ENCODE measurements around the gene SIKE1. TPM values are rescaled to one million over a fixed set of nuclear protein-coding genes. Genes with fewer than 3 reads are reported as not detected.

Gene SIKE1
- total RNA-seq: 35.9 and 48.0 TPM in 2 replicates

GRCh38 chr1:114780344-114781226 is at the start of gene SIKE1:
TSS of gene SIKE1 (minus strand) at chr1:114780685. CDS start at chr1:114780607, 78 bp downstream.

GRCh38 chr1:114757455-114758255 is 22.8 kb downstream of the SIKE1 start, which contains the start of gene CSDE1:
TSS of gene CSDE1 (minus strand) at chr1:114757984. CDS start at chr1:114739890, 18,094 bp downstream.

Other genes starting within 250 kb of the SIKE1 start
- 15.6 and 27.7 TPM in 2 replicates for gene BCAS2, start 199.1 kb downstream of the SIKE1 start, total RNA-seq
- 2.1 and 5.7 TPM in 2 replicates for gene DENND2C, start 110.6 kb downstream of the SIKE1 start, total RNA-seq
- not detected in 2 replicates for gene AMPD1, start 85.1 kb downstream of the SIKE1 start, total RNA-seq
- 25.9 and 44.3 TPM in 2 replicates for gene NRAS, start 63.9 kb downstream of the SIKE1 start, total RNA-seq
- 225 and 442 TPM in 2 replicates for gene CSDE1, start 22.7 kb downstream of the SIKE1 start, total RNA-seq
- not detected in 2 replicates for gene SYCP1, start 74.2 kb upstream of the SIKE1 start, total RNA-seq
- not detected in 2 replicates for gene TSHB, start 249.1 kb upstream of the SIKE1 start, total RNA-seq

Measured in pericardium fibroblast (primary cell).